Measurements from ENCODE around the gene TSFM. TPM values are rescaled to one million over a fixed set of nuclear protein-coding genes. Genes with fewer than 3 reads are reported as not detected.

Gene TSFM
- total and polyA plus RNA-seq, 3 donors from 2014 or later: 26.9 to 51.2 (median 30.0) TPM

GRCh38 chr12:57762463-57762862, 20.1 kb upstream of the TSFM start:
- no peaks in the 10 kb centered on the region for H3K9me3 ChIP-seq
- H3K36me3 ChIP-seq (ENCODE audit: low read depth, missing control alignments): no peaks in the 10 kb centered on the region
- DNase-seq: no peak
- 92 to 94% methylated on average over 2 of the region's 2 CpGs for WGBS, 2 donors
- intact Hi-C loops (cut with DNase I; ENCODE audit: low total_unique reads): no loop called here
- H3K27me3 ChIP-seq: no peaks in the 10 kb centered on the region
- no peak overlapping the region for H3K4me3 ChIP-seq
- H3K4me1 ChIP-seq: peaks cover 22% of the 10 kb centered on the region
- TF ChIP-seq POLR2A (IDR thresholded peaks at IDR 0.05): no peak
- TF ChIP-seq CTCF (IDR thresholded peaks at IDR 0.05): no peak
- H3K27ac ChIP-seq: no peak overlapping the region

- H3K4me1 ChIP-seq: peaks cover 22% of the 10 kb centered on the region
- no peak for TF ChIP-seq CTCF (IDR thresholded peaks at IDR 0.05)
- TF ChIP-seq POLR2A (IDR thresholded peaks at IDR 0.05): no peak
- DNase-seq: no peak
- H3K4me3 ChIP-seq: no peak overlapping the region
- 53 to 74% methylated on average over 6 of the region's 6 CpGs for WGBS, 2 donors
- no peaks in the 10 kb centered on the region for H3K36me3 ChIP-seq (ENCODE audit: low read depth, missing control alignments)
- no peaks in the 10 kb centered on the region for H3K27me3 ChIP-seq
- intact Hi-C loops (cut with DNase I; ENCODE audit: low total_unique reads): no loop called here
- H3K9me3 ChIP-seq: no peaks in the 10 kb centered on the region
- H3K27ac ChIP-seq: no peak overlapping the region
These were observed 18.5 kb upstream of the TSFM start for GRCh38 chr12:57763881-57764661.

GRCh38 chr12:57764662-57765002, 18.0 kb upstream of the TSFM start:
- Histone ChIP-seq H3K4me1 (peaks cover 22% of the 10 kb centered on the region), H3K9me3 (no peaks in the 10 kb centered on the region), H3K27me3 (no peaks in the 10 kb centered on the region), H3K27ac (no peak overlapping the region), H3K4me3 (peak overlapping the region; percentile 24 to 26), H3K36me3 (ENCODE audit: low read depth, missing control alignments) (no peaks in the 10 kb centered on the region)
- intact Hi-C loops (cut with DNase I; ENCODE audit: low total_unique reads): no loop called here
- TF ChIP-seq CTCF (IDR thresholded peaks at IDR 0.05) (no peak), POLR2A (IDR thresholded peaks at IDR 0.05) (no peak)
- WGBS, 2 donors: 29 to 37% methylated on average over 15 to 17 of the region's 17 CpGs
- no peak for DNase-seq

GRCh38 chr12:57765003-57765697, 17.4 kb upstream of the TSFM start:
- 8 to 9% methylated on average over 7 to 45 of the region's 60 CpGs for WGBS, 2 donors
- intact Hi-C loops (cut with DNase I; ENCODE audit: low total_unique reads): no loop called here
- Histone ChIP-seq H3K9me3 (no peaks in the 10 kb centered on the region), H3K27ac (no peak overlapping the region), H3K4me3 (peak overlapping the region; percentile 24 to 26), H3K27me3 (no peaks in the 10 kb centered on the region), H3K36me3 (ENCODE audit: low read depth, missing control alignments) (no peaks in the 10 kb centered on the region), H3K4me1 (peaks cover 22% of the 10 kb centered on the region)
- DNase-seq: peak; percentile 28
- TF ChIP-seq POLR2A (IDR thresholded peaks at IDR 0.05) (no peak), CTCF (IDR thresholded peaks at IDR 0.05) (no peak)
